KMS-11 (cell line): Measurements from ENCODE around the gene AMACR.
"Not testable (repeated sequence)": the region's sequence is repeated elsewhere in the genome, so short reads cannot be mapped to it uniquely, and the experiment has no call there.

Experiments used
- H2AFZ ChIP-seq: fragments of 200-600 bp; sonication (generic); 2 replicates; pipeline ENCODE4 v1.6.1; 2016; ENCODE audit warnings: antibody characterized with exemption, mixed run types, low read depth
- H3K27ac ChIP-seq: fragments of 200-600 bp; sonication (generic); 2 replicates; pipeline ENCODE4 v1.6.1; 2016; ENCODE audit warnings: mild to moderate bottlenecking, mixed run types
- H3K27me3 ChIP-seq: fragments of 200-600 bp; sonication (generic); 2 replicates; pipeline ENCODE4 v1.6.1; 2017; ENCODE audit warnings: mild to moderate bottlenecking, low read depth, mixed run types, moderate library complexity; ENCODE audit not compliant: insufficient read depth
- H3K36me3 ChIP-seq: fragments of 200-600 bp; sonication (generic); 2 replicates; pipeline ENCODE4 v1.6.1; 2017; ENCODE audit warnings: mild to moderate bottlenecking, mixed run types; ENCODE audit not compliant: insufficient read depth
- H3K4me1 ChIP-seq: fragments of 200-600 bp; sonication (generic); 2 replicates; pipeline ENCODE4 v1.6.1; 2016; ENCODE audit warnings: mild to moderate bottlenecking, low read depth, mixed run types; ENCODE audit not compliant: poor library complexity, severe bottlenecking
- H3K4me2 ChIP-seq: fragments of 200-600 bp; sonication (generic); 2 replicates; pipeline ENCODE4 v1.7.0; 2016; ENCODE audit warnings: mild to moderate bottlenecking, mixed run types
- H3K4me3 ChIP-seq: fragments of 200-600 bp; sonication (generic); IDR thresholded peaks from 2 replicates; pipeline ENCODE4 v1.6.1; 2017; ENCODE audit warnings: low read depth, low read length, mixed read lengths; ENCODE audit not compliant: insufficient read depth
- H3K79me2 ChIP-seq: fragments of 200-600 bp; sonication (generic); 2 replicates; pipeline ENCODE4 v1.6.1; 2016; ENCODE audit warnings: low read depth, mixed run types; ENCODE audit not compliant: insufficient read depth
- H3K9ac ChIP-seq: fragments of 200-600 bp; sonication (generic); 2 replicates; pipeline ENCODE4 v1.6.1; 2016; ENCODE audit warnings: mild to moderate bottlenecking, mixed run types
- H4K20me1 ChIP-seq: fragments of 200-600 bp; sonication (generic); 2 replicates; pipeline ENCODE4 v1.6.1; 2016; ENCODE audit warnings: mild to moderate bottlenecking, mixed run types; ENCODE audit not compliant: insufficient read depth
- CTCF ChIP-seq: fragments of 200-600 bp; sonication (generic); conservative IDR thresholded peaks from 2 replicates; pipeline ENCODE4 v1.6.1; 2017; ENCODE audit warnings: low read depth, mild to moderate bottlenecking, antibody characterized with exemption, low read length, moderate library complexity, mixed read lengths

The AMACR gene

GRCh38 chr5:33958176-33958575 lies 49.7 kb downstream of the AMACR start:
- Histone ChIP-seq H3K36me3 (no peaks in the 10 kb centered on the region), H3K4me2 (no peak overlapping the region), H3K4me1 (no peaks in the 10 kb centered on the region), H3K27ac (no peak overlapping the region), H3K27me3 (no peaks in the 10 kb centered on the region), H3K9ac (no peak overlapping the region), H2AFZ (no peak overlapping the region), H4K20me1 (no peaks in the 10 kb centered on the region), H3K4me3 (no peak overlapping the region), H3K79me2 (no peaks in the 10 kb centered on the region)
- TF ChIP-seq CTCF = no peak

- no peak overlapping the region for H3K9ac ChIP-seq
- no peak overlapping the region for H3K4me2 ChIP-seq
- H3K79me2 ChIP-seq = no peaks in the 10 kb centered on the region
- H3K27me3 ChIP-seq = no peaks in the 10 kb centered on the region
- no peak overlapping the region for H3K4me3 ChIP-seq
- H3K36me3 ChIP-seq = no peaks in the 10 kb centered on the region
- no peaks in the 10 kb centered on the region for H4K20me1 ChIP-seq
- H2AFZ ChIP-seq = no peak overlapping the region
- no peaks in the 10 kb centered on the region for H3K4me1 ChIP-seq
- TF ChIP-seq CTCF = no peak
- H3K27ac ChIP-seq = no peak overlapping the region
These were observed 50.2 kb downstream of the AMACR start for GRCh38 chr5:33957577-33958150.

GRCh38 chr5:33952175-33952574 lies 55.7 kb downstream of the AMACR start:
- not testable (repeated sequence) for H3K79me2 ChIP-seq, H2AFZ ChIP-seq, H4K20me1 ChIP-seq, H3K36me3 ChIP-seq, H3K4me1 ChIP-seq, H3K9ac ChIP-seq, H3K4me3 ChIP-seq, H3K27ac ChIP-seq, H3K4me2 ChIP-seq, H3K27me3 ChIP-seq

GRCh38 chr5:33944543-33945132 lies 63.2 kb downstream of the AMACR start:
- Histone ChIP-seq H3K79me2 (no peaks in the 10 kb centered on the region), H3K27ac (no peak overlapping the region), H3K4me3 (no peak overlapping the region), H3K4me2 (no peak overlapping the region), H2AFZ (no peak overlapping the region), H3K36me3 (no peaks in the 10 kb centered on the region), H4K20me1 (no peaks in the 10 kb centered on the region), H3K4me1 (no peaks in the 10 kb centered on the region), H3K9ac (no peak overlapping the region), H3K27me3 (no peaks in the 10 kb centered on the region)
- TF ChIP-seq CTCF = no peak

GRCh38 chr5:33941090-33941489 lies 66.8 kb downstream of the AMACR start:
- no peak overlapping the region for H3K4me2 ChIP-seq
- TF ChIP-seq CTCF = no peak
- no peaks in the 10 kb centered on the region for H3K79me2 ChIP-seq
- H4K20me1 ChIP-seq = no peaks in the 10 kb centered on the region
- no peaks in the 10 kb centered on the region for H3K4me1 ChIP-seq
- no peaks in the 10 kb centered on the region for H3K27me3 ChIP-seq
- H3K4me3 ChIP-seq = no peak overlapping the region
- H3K36me3 ChIP-seq = no peaks in the 10 kb centered on the region
- H2AFZ ChIP-seq = no peak overlapping the region
- no peak overlapping the region for H3K27ac ChIP-seq
- no peak overlapping the region for H3K9ac ChIP-seq
